ENCODE results near the gene IGSF9. TPM values are rescaled to one million over a fixed set of nuclear protein-coding genes. Genes with fewer than 3 reads are reported as not detected.

Gene IGSF9
- polyA plus RNA-seq, 3 donors, result 12.7 to 19.9 (median 18.1) TPM

- no peak for DNase-seq (ENCODE audit: extremely low read depth in 1 of 11, low read depth in 9 of 11, low spot score in 4 of 11)
These were observed 8.2 kb downstream of the IGSF9 start for GRCh38 chr1:159937054-159937750.

DNA sequence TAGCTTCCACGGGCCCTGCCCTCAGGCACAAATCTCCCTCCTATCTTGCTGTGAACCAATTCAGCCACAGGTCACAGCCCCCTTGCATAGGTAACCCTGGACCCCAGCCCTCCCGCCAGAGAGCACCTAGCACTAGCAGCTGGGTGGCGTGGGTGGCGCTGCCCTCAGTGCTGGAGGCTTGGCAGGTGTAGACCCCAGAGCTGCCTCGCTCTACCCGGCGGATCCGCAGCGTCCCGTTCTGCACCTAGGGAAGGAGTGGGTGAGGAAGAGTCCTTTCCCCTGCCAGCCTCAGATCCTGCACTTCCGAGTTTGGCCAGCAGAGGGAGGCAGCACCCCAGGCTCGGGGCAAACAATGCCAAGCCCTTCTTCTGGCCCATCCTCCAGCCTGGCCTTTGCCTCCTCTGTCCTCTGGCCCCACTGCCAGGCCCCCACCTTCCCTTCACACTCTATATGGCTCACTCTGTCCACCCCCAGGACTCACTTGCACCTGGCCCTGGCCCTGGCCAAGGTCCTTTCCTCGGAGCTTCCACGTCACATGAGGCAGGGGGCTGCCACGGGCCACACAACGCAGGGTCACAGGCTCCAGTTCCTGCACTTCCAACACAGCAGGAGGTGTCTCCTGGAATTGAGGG, 9.0 kb downstream of the IGSF9 start:
- peak in 1 of 11 donors; percentile 43 for DNase-seq (ENCODE audit: extremely low read depth in 1 of 11, low read depth in 9 of 11, low spot score in 4 of 11)

- no peak for DNase-seq (ENCODE audit: extremely low read depth in 1 of 11, low read depth in 9 of 11, low spot score in 4 of 11)
These were observed 9.6 kb downstream of the IGSF9 start for GRCh38 chr1:159935719-159936272.

DNA sequence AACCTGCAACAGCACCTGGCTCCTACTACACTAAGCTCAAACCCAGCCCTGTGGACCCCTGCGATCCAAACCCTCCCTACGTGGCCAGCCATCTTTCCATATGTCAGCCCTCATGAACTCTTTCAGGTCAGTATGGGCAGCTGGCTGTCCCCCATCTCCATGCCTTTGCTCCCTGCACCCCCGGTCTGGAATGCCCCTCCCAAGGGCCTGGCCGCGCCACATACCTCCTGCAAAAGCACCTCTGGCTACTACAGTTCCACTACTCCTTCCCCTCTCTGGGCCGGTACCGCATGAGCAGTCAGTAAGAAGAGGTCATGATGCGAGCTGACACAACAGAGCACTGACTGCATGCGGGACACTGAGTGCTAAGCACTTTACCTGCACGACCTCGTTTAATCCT, 10.1 kb downstream of the IGSF9 start:
- DNase-seq (ENCODE audit: extremely low read depth in 1 of 11, low read depth in 9 of 11, low spot score in 4 of 11), result no peak

DNA sequence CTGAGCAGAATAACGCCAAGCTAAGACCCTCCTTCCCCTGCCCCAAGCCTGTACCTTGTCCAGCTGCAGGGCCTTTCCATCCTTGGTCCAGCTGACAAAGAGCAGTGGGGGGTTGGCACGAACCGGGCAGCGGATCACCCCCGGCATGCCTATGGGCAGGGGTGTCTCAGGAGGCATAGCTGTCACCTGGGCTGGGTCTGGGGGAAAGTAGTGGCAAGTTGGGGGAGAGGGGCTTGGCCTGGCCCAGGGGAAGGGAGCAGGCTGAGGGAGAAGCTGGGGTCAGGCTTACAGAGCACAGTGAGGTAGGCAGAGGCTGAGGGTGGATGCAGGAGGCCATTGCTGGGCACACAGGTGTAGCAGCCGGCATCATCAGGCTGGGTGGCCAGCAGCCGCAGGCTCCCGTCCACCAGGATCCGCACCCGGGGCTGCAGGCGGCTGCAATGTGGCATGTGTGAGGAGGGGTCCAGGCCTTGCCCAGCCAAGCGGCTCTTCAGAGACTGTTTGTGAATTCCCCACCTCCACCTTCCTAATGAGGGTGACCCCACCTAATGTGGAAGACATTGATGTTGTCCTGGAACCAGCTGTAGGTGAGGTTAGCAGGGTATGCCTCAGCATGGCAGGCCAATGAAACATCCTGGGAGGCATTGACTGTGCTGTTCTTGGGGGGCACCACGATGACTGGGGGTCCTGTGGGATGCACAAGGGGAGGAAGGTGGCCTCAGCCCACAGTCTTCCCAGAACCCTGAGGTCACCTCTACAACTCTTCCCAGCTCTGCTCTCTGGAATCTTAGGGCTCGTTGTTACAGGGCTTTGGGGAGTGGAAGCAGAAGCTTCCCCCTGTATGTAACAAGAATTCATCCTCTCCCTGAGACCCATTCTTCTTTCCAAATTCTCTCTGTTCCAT, 11.0 kb downstream of the IGSF9 start:
- DNase-seq (ENCODE audit: extremely low read depth in 1 of 11, low read depth in 9 of 11, low spot score in 4 of 11), result no peak

DNA sequence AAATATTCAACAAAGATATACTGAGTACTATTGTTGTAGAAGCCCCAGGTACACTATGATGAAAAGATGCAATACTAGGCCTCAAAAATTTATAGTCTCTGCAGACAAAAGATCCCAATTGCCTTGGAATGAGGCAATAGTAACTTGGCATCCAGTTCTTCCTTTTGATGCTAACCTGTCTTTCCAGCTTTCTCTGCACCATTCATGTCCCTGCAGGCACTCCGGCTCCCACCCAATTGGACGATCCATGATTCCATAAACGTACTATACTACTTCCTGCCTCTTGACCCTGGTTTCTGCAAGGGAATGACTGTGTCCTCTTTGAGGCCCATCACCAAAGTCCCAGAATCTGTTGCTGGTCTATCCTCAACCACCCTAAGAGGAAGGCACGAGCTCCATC, 12.1 kb downstream of the IGSF9 start:
- DNase-seq (ENCODE audit: extremely low read depth in 1 of 11, low read depth in 9 of 11, low spot score in 4 of 11), result no peak

DNA sequence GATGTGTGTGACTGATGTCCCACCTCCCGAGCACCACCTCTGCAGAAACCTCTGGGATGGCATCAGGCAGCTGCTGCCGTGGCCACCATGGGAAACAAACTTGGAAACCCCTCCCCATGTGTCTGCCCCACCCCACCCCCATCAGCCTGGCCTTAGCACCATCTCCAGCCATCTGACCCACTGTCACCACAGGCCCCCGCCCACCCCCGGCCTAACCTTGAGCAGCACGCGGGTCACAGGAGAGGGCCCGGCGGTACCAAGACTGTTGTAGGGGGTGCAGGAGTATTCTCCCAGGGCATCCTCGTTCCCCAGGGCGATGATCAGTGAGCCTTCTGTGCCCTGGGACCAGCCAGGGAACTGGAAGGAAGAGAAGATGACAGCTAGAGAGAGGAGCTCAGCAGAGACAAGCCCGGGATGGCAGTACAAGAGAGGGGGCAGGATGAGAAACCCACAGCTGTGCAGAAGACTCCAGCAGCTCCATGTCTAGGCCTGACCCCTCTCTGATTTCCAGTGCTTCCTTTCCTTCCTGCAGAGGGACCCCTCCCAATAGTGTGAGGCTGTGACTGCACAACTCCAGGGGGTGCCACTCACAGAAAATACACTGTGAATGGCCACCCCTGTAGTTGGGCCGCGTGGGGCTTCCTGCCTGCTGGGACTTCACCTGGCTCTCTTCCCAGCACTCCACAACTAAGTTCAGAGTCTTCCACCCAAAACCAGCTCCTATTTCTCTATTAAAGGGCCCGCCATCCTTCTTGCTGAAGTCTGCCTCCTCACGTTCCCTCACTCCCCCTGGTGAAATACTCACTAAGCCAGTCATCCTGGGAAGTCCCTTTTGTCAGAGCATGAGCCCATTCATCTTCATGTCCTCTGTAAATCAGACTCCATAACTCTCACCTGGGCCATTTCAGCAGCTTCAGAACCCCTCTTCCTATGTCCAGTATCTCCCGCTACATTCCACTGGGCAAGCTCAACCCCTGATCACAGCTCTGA, 12.8 kb downstream of the IGSF9 start:
- DNase-seq (ENCODE audit: extremely low read depth in 1 of 11, low read depth in 9 of 11, low spot score in 4 of 11), result no peak

- no peak for DNase-seq (ENCODE audit: extremely low read depth in 1 of 11, low read depth in 9 of 11, low spot score in 4 of 11)
These were observed 13.6 kb downstream of the IGSF9 start for GRCh38 chr1:159931795-159932173.

- no peak for DNase-seq (ENCODE audit: extremely low read depth in 1 of 11, low read depth in 9 of 11, low spot score in 4 of 11)
These were observed 14.2 kb downstream of the IGSF9 start for GRCh38 chr1:159931101-159931794.

GRCh38 chr1:159930634-159931033, 14.8 kb downstream of the IGSF9 start:
- DNase-seq (ENCODE audit: extremely low read depth in 1 of 11, low read depth in 9 of 11, low spot score in 4 of 11), result no peak

DNA sequence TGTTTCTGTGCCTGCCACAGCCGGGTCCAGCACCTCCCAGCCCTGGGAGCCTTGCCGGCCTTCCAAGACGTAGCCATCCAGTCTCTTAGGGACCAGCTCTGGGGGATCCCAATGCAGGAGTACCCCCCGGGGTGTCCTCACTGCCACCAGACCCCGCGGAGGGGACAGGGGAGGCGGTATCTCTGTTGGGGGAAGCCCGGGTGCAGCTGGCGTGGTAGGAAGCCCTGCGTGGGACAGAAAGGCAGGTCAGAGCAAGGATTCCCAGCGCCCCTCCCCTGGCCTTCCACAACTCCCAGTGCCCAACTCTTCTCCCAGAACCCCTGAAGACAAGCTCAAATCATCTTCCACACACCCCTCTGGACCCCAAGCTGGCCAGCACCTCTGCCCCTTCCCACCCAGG, 15.2 kb downstream of the IGSF9 start:
- DNase-seq (ENCODE audit: extremely low read depth in 1 of 11, low read depth in 9 of 11, low spot score in 4 of 11), result no peak

GRCh38 chr1:159929155-159930051, 16.0 kb downstream of the IGSF9 start:
- DNase-seq (ENCODE audit: extremely low read depth in 1 of 11, low read depth in 9 of 11, low spot score in 4 of 11), result no peak

DNA sequence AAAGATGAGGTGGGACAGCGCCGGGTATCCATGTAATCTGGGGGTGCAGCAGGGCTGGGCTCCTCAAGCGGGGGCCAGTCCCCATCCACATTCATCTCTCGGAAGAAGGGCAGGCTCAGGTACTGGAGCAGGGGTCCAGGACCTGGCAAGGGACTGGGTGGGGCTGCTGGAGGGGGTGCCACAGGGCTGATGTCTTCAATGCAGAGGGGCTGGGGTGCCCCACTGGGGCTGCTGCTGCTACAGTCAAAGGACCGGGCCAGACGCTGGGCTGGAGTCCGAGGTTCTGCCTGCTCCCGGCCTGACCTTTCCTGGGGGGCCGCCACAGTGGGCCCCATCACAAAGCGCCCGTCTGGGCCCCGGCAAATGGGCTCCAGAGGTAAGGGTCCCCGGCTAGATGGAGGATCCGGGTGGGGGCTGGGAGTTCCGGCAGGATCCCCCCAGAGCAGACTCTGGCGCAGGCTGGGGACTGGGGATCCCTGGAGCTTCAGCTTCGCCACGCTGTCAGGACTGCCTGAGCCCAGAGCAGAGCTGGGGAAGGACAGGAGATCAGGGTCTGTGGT, 16.8 kb downstream of the IGSF9 start:
- DNase-seq (ENCODE audit: extremely low read depth in 1 of 11, low read depth in 9 of 11, low spot score in 4 of 11), result no peak

DNA sequence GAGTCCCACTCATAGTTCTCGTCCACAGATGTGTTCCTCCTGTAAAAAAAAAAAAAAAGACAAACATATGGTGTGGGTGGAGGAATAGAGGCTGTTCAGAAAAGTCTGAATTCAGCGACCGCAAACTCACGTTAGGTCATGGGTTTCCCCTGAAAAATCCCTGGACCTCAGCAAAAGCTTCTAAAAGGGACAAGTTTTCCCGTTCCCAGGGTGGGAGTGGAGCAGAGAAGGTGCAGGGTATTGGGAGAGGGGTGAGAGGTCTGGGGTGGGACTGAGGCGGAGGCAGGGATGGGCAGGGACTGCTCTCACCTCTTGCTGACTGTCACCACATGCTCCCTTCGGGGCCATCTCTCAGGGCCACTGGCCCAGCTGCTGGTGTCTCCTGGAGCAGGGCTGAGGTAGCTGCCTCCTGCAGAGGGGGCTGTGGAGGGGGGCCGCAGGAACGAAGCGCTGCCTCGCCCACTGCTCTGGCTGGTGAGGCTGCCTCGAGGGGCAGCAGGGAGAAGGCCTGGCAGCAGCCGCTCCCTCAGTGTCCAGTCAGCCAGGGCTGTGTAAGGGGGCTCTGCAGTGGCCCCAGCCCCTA, 17.5 kb downstream of the IGSF9 start:
- DNase-seq (ENCODE audit: extremely low read depth in 1 of 11, low read depth in 9 of 11, low spot score in 4 of 11), result no peak

DNA sequence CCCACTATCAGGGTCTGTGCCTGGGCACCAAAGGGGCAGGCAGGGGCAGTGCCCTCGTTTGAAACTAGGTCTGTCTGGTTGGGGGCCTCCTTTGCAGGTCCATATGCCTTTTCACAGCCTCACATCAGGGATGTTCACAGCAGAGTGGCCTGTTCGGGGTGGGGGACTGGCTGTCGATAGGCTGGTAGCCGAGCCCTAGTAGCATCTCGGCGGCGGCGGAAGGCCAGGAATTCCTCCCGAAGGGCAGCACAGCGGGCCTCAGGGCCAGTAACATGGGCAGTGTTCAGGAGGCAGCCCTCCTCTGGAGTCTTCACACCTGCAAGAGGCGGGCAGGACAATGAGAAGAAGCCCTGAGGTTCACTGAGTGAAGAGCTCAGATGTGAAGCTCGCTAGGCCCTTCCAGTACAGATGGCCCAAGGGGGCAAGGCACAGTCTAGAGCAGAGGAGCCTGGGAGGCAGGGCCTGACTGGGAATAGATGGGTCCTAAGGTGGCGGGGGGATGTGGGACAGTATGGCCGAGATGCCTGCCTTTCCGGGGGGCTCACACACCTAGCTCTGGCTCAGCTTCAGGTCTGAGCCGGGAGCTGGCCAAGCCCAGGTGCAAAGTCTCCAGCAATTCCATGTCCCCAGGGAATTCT, 18.1 kb downstream of the IGSF9 start:
- DNase-seq (ENCODE audit: extremely low read depth in 1 of 11, low read depth in 9 of 11, low spot score in 4 of 11), result no peak

- DNase-seq (ENCODE audit: extremely low read depth in 1 of 11, low read depth in 9 of 11, low spot score in 4 of 11), result no peak
These were observed 19.7 kb downstream of the IGSF9 start for GRCh38 chr1:159925719-159926078.
